Activated CD4-positive, alpha-beta T cell treated with anti-CD3 and anti-CD28 coated beads, Interleukin-2, amount 50 U/mL, for 1 hour (primary cell): ENCODE data around the gene DNAJC5.
"Not testable (repeated sequence)": the region's sequence is repeated elsewhere in the genome, so short reads cannot be mapped to it uniquely, and the experiment has no call there.

Source experiments
- DNase-seq: peaks from one replicate; pipeline ENCODE4 v3.0.0-alpha.2; 2020

Gene DNAJC5

DNA sequence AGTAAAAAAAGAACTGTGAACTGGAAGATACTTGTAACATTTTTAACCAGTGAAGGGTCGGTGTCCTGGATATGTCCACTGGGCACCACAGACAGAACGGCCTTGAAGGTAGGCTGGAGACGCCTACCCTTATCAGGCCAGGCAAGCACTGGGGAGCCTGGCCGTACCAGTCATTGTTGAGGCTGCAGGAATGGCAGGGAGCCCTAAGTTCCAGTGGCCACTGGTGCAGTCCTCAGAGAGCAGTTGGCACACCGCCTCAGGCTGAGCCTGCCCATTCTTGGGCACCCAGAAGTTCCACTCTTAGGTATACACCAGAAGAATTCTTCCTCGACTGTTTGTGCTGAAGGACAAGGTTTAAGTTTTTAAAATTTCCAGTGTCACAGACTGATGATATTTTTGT is 20.5 kb downstream of the DNAJC5 start:
- DNase-seq = no peak

DNA sequence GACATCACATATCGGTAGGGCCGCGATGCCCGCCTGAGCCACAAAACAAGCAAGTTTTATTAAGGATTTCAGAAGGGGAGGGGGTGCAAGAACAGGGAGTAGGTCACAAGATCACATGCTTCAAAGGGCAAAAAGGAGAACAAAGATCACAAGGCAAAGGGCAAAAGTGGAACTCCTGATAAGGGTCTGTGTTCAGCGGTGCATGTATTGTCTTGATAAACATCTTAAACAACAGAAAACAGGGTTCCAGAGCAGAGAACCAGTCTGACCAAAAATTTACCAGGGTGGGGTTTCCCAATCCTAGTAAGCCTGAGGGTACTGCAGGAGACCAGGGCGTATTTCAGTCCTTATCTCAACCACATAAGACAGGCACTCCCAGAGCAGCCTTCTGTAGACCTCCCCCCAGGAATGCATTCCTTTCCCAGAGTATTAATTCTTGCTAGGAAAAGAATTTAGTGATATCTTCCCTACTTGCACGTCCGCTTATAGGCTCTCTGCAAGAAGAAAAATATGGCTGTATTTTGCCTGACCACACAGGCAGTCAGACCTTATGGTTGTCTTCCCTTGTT is 21.5 kb downstream of the DNAJC5 start:
- DNase-seq = not testable (repeated sequence)

DNA sequence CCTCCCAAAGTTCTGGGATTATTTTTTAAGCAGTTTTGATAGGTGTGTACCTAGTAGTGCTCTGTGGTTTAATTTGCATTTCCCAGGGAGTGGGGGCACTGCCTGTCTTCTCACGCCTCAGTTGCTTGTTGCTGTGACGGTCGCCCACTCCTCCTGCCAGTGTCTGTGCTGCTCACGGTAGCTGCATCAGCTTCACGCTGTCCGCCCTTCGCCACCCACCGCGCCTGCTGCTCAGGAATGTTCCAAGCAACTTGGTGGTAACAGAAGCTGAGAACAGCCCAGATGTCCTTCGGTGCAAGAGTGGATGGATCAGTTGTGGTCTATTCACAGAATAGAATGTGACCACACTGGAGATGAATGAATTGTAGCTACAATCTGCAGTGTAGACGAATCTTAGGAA is 22.9 kb downstream of the DNAJC5 start:
- no peak for DNase-seq

DNA sequence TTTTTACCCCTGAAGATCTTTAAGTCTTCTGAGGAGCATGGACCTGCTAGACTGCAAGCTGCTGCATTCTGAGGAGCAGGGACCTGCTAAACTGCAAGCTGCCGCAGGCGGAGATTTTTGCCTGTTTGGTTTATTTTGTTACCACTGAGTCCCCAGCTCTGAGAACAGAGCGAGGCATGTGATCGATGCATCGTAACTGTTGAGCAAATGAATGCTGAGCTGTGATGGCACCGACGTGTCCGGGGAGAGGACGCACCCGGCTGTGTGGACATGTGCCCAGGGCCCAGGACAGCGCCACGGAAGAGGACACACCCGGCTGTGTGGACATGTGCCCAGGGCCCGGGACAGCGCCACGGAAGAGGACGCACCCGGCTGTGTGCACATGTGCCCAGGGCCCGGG is 24.2 kb downstream of the DNAJC5 start:
- no peak for DNase-seq

DNA sequence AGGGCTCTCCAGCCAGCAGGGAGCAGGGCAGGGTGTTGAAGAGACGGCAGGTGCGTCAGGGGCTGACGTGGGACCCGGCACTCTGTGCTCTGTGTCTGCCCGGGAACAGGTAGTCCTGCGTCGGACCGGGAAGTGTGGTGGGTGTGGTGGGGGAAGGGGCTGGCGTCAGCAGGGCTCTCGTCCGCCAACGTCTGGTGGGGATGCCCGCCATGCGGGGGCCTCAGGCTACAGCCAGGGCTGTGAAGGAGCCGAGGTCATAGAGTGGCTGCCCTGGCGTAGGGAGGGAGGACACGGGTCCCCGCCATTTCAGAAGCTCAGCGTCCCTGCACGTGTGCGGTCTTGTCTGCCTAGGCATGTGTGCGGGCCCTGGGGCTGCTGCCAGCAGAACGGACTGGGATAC is 25.3 kb downstream of the DNAJC5 start:
- no peak for DNase-seq

DNA sequence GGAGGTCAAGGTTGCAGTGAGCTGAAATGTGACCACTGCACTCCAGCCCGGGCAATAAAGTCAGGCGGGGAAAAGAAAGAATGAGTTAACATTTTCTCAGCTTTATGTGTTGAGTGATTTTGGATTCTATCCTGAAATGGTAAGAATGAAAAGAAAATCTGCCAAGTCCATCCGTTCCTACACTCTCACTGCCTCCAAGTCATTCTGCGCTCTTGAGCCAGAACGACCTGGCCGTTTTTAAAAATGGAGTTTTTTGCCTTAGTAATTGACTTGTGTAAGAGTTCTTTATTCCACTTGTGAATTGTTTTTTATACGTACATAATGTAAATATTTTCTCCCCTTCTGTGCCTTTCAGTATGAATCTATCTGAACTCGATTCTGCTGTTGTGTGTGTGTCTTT is 28.7 kb downstream of the DNAJC5 start:
- no peak for DNase-seq

DNA sequence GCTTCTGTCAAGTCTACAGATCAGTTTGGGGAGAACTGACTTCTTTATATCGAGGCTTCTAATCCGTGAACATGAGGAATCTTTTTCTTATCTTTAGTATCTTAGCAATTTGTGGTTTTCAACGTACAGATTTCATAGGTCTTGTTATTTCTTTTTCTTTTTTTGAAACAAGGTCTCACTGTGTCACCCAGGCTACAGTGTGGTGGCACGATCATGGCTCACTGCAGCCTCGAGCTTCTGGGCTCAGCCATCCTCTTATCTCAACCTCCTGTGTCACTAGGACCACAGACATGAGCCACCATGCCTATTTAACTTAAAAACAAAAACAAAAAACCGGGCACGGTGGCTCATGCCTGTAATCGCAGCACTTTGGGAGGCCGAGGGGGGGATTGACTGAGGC is 29.3 kb downstream of the DNAJC5 start:
- no peak for DNase-seq

DNA sequence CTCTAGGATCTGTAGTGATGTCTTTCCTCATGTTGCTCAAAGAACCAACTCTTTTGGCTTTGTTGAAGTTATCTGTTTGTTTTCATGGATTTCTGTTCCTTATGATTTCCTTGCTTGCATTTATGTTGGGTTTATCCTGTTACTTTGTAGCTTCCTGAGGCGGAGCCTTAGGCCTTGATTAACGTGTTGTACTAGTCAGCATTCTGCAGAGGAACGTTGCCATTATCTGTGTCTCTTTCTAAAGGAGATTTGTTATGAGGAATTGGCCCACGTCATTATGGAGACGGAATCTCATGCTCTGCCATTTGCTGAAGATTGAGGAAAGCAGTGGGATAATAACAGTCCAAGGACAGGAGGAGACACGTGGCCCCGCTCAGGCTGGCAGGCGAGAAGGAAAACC is 31.4 kb downstream of the DNAJC5 start:
- no peak for DNase-seq

DNA sequence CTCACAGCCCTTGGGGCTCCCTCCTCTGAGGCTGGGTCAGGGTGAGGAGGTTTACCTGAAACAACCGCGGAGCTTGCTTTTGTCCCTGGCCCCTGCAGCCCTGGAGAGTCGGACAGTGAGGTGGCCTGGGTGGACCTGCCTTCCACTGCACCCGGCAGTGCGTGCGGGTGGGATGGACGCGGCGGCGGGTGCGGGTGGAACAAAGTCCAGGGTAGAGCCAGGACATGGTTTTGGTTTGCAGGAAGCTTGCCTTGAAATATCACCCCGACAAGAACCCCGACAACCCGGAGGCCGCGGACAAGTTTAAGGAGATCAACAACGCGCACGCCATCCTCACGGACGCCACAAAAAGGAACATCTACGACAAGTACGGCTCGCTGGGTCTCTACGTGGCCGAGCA is 34.1 kb downstream of the DNAJC5 start:
- DNase-seq = no peak

DNA sequence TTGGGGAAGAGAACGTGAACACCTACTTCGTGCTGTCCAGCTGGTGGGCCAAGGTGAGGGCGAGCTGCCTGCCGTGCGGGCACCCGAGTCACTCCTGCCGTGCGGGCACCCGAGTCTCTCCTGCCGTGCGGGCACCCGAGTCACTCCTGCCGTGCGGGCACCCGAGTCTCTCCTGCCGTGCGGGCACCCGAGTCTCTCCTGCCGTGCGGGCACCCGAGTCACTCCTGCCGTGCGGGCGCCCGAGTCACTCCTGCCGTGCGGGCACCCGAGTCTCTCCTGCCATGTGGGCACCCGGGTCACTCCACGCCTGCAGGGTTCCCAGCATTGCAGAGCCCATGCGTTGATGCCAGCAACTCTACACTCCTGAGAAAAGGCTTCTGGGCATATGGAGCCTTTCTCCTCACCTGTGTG is 34.6 kb downstream of the DNAJC5 start:
- not testable (repeated sequence) for DNase-seq

DNA sequence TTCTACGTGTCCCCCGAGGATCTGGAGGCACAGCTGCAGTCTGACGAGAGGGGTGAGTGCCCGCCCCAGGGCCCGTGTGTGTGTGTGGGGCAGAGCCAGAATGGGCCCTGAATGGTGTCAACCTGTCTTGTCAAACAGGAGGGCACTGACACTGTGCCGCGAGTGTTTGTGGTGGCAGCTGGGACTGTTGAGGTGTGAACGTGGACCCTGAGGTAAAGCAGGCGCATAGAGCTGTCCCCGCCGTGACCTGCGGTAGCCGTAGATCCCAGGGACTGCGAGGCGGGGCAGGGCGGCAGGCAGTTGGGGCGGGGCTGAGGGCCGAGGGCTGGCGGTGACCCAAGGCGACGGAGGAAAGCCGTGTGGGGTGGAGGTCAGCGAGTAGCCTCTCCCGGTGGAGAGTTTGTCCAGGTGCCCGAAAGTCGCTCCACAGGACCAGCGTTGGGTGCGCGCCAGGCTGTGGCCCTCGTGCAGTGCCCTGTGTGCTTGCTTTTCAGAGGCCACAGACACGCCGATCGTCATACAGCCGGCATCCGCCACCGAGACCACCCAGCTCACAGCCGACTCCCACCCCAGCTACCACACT is 36.1 kb downstream of the DNAJC5 start:
- no peak for DNase-seq

DNA sequence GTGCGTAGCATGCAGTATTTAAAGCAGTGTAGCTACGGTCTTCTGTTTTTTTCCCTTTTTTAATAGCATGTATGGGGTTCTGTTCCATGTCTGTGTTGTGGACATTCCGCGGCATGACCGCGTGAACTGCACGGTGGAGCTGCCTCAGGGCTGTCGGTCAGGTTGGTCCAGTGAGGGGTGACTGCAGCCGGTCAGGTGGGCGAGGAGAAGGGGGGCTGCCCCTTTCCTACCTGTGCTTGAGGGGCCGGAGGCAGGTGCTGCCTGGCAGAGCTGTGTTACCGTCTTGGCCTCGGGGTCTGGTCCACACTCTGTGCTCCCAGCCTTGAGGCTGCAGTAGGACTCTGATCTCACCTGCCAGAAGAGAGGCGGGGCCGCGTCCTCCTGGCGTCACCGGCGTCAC is 36.8 kb downstream of the DNAJC5 start:
- DNase-seq = no peak

DNA sequence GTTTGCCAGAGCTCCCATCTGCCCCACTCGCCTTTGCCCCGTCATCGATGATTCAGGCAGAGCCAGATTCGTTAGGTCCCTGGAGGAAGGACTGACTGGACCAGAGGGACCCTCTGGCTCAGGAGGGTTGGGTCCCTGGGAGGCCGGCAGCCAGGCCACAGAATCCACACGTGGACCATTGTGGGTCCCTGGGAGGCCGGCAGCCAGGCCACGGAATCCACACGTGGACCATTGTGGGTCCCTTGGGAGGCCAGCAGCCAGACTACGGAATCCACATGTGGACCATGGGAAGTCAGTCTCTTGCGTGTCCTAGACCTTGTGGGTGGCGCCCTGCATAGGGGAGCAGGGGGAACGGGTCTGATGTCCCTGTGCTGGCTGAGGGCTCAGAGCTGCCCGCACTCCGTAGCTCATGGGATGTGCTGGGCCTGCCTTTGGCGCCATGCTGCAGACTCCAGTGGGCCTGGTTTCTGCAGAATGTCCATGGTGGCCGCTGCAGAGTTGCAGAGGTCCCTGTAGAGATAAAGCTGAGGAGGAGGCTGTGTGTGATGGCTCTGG is 37.8 kb downstream of the DNAJC5 start:
- DNase-seq = no peak

DNA sequence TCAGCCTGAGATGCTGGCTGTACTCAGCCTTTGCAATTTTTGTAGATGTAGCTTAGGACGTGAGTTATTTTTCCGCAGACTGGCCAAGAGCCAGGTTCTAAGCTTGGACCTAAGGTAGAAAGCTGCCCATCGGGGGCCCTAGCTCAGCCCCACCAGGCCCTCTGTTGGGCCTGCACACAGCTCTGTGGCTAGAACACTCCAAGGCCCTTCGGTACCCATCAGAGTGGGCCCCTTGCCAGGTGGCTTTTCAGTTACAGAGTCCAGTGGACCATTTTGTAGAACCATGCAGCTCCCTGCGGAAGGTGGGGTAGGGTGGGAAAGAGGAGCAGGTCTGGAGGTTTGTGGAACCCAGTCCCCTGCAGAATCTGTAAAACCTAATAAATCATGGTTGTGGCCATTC is 38.7 kb downstream of the DNAJC5 start:
- DNase-seq = no peak

DNA sequence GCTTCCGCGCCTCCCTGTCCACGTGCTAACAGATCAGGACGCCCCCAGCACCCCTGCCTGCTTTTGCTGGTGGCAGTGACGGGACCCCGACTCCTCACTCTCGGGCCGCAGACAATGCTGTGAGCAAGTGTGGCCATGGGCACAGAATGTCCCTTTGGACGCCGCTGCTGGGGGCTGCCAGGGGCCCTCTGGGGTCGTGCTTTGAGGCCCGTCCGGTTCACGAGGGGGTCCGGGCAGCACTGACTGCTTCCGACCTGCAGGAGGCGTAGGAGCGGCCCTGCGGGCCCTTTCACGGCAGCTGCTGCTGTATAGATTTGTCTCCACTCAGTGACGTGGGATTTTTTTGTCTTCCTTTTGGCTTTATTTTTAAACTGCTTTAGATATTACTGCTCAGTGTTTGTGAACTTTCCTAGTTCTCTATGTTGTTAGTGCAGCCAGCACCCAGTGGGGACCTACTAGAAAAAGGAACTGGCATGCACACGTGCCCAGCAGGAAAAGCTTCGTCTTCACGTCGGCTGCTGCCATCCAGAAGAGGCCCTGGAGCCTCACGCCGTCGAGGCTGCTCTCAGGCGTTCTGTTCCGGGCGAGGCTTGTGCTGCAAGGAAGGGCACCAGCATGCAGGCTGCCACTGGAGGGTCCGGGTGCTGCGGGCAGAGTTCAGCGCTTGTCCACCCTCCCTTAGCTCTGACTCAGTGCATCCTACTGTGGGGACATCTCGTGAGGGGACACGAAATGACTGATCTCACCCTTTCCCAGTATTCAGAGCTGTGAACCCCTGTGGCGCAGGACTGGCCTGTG is 39.5 kb downstream of the DNAJC5 start:
- DNase-seq = no peak

DNA sequence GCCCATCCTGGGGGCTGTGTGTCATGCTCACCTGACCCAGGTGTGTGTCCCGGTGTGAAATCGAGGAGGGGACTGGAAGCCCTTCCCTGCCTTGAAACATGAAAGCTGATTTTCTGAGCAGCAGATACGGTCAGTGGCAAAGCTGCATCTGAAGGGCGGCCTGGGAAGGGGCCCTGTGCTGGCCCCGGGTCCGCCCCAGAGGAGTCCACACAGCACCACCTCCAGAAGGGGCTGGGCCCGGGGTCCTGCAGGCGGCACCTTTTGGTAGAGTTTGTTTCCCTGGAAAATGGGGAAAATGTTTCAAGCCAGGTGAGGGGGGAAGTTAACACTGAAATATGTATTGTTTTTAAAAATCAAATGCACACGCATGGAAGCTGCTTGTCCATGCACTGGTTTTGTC is 40.5 kb downstream of the DNAJC5 start:
- DNase-seq = no peak

DNA sequence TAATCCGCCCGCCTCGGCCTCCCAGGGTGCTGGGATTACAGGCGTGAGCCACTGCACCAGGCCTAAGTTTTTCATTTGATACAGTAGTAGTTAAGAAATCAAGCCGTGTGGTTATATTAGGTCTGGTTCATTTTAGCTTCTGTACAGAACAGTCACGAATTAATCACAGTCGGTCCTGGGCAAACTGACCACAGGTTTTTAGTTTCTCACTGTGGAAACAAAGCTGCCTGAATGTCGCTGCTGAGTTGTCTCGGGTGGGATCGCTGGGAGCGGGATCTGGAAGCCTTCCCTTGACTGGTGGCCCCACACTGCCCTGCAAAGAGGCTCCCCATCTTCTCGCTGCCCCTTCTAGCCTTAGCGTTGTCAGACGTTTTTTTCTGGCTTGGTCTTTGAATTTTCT is 42.7 kb downstream of the DNAJC5 start:
- no peak for DNase-seq

DNA sequence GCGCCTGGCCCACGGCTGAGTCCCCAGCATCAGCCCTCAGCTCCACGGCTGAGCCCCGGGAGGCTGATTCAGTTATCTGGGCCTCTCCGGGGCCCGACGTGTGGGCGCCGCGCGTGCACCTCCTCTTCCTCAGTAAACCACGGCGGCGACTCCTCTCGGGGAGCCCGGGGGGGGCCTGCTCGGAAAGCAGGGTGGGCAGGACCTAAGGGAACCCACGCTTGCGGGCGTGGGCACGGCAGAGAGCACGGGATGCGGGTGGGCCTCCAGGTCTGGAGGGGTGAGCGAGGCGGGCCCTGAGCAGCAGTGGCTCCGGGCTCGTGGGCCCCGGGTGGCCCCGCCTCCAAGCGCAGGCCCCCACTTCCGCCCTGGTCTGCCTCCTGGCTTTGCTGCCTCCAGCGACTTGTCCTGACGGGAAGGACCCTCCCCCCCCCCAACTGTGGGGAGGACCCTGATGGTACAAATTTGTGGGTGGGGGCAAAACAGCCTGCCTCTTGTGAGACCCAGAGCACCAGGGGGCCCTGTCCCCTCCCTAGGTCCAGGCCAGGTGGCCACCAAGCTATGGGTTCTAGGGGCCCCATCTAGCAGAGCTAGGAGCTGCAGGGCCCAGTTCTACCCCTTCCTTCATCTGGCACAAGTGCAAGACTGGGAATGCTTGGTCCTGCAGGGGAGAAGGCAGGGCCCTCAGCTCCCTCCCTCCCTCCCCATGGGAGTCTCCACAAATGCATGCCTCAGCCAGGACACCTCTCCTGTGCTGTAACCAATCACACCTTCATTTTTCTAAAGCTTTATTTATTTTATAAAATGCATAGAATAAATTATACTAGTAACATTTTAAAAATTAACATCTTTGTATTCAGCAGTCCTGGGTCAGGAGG is 44.4 kb downstream of the DNAJC5 start:
- no peak for DNase-seq

DNA sequence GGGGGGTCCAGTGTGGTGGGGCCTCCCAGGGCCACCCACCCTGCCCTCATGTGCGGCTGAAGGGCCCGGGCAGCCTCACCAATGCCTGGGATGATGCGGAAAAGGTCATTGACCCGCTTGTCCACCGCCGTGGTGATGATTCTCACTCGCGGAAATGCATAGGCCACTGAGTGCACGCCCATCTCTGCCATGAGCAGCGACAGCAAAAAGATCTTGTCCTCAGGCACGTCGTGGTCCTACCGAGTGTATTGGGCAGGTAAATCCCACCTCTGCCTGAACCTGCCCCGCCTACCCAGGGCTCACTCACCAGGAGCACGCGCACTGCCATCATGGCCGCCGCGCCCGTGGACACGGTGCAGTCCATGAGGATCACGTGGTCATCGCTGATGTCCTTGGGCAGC is 45.1 kb downstream of the DNAJC5 start:
- DNase-seq = no peak

DNA sequence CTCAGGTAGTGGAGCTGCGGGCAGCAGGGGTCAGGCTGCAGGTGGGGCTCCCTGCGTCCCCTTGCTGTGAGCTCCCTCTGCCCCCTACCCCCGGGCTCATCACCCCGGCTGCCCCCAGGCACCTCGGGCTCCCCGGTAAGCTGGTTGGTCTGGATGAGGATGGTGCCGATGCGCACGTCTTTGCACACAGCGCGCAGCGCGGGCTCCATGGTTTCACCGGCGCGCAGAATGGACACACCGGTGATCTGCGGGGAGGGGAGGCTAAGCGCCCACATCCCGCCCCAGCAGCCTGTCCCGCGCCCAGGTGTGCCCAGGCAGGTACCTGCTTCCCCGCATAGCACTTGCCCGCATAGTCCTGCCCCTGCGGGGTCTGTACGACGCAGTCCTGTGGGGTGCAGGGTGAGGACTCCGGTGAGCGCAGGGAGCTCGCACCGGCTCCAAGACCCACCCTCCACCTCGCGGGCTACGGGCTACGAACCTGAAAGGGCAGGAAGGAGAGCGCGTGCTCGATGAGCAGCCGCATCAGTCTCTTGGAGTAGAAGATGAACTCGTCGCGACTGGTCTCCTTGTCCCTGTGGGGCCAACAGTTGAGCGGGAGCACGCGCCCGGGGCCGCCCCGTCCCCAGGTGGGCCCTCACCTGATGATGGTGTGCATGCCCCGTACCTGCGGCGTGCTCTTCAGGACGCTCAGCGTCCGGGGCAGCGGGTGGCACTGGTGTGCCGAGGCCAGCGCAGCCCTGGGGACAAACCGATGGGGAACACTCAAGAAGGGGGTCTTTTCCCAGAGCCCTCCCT is 45.7 kb downstream of the DNAJC5 start:
- no peak for DNase-seq

DNA sequence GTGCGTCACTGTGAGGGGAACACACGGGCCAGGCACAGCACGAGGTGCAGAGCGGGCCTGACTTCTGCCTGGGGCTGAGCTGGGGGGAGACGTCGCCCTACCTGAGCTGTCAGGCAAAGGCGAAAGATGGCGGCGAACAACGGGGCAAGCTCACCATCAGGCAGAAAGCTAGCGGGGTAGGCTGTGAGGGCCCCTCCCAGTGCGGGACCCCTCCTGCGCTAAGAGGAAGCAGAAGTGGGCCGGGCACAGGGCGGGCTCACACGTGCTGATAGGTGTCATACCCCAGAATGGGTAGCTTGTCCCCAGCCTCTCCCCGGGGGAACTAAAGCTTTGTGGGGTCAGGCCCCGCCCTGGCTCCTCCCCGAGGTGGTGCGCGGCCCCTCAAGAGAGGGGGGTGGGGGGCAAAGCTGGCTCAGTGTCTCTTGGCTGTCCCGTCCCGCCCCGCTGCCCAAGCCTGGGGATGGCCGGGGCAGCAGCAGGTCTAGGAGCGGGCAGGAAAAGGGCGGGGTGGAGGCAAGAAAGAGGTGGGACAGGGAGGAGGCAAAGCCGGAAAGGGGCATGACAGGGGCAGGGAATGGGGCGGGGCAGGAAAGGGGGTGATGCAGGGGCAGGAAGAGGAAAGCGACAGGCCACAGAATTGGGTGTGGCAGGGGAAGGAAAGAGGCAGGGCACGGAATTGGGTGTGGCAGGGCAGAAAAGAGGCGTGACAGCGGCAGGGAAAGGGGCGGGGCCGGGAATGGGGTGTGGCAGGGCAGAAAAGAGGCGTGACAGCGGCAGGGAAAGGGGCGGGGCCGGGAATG is 46.6 kb downstream of the DNAJC5 start:
- peak; percentile 66 for DNase-seq
